Activated T-helper 2 cell treated with anti-CD3 and anti-CD28 coated beads, Interferon-gamma antibody, Interleukin-2, Interleukin-4, amounts not matched to agents 10 μg/mL and 5 μg/mL and 100 μg/mL, durations not matched to agents 14 hours and 24 hours and 36 hours (primary cell): ENCODE results near the gene TCF12. TPM values are rescaled to one million over a fixed set of nuclear protein-coding genes. Genes with fewer than 3 reads are reported as not detected.

Experiments
- DNase-seq: peaks from one replicate; pipeline ENCODE4 v3.0.0; 2021; ENCODE audit warnings: low spot score
- H3K27ac Mint-ChIP-seq: one replicate; pipeline ENCODE4 v1.8.0; 2021; ENCODE audit warnings: mixed read lengths
- H3K27me3 Mint-ChIP-seq: one replicate; pipeline ENCODE4 v1.8.0; 2021; ENCODE audit warnings: low read depth, mixed read lengths
- H3K36me3 Mint-ChIP-seq: one replicate; pipeline ENCODE4 v1.8.0; 2021; ENCODE audit warnings: low read depth, mixed read lengths
- H3K4me1 Mint-ChIP-seq: one replicate; pipeline ENCODE4 v1.8.0; 2021; ENCODE audit warnings: low read depth, mixed read lengths
- H3K4me3 Mint-ChIP-seq: one replicate; pipeline ENCODE4 v1.8.0; 2021; ENCODE audit warnings: low read depth, mild to moderate bottlenecking, moderate library complexity, mixed read lengths
- H3K9me3 Mint-ChIP-seq: one replicate; pipeline ENCODE4 v1.8.0; 2021; ENCODE audit warnings: mixed read lengths
- intact Hi-C: fragments of 100-400 bp; cut with micrococcal nuclease; formaldehyde crosslinking; loops from one replicate; pipeline ENCODE4 v1.15.1; 2023
- total RNA-seq: library from RNA; stranded (reverse); gene quantifications from 2 replicates; pipeline ENCODE4 v1.2.3, GENCODE V29; 2022

TCF12 gene
- total RNA-seq, 1 donor from 2014 or later = 70.7 TPM

DNA sequence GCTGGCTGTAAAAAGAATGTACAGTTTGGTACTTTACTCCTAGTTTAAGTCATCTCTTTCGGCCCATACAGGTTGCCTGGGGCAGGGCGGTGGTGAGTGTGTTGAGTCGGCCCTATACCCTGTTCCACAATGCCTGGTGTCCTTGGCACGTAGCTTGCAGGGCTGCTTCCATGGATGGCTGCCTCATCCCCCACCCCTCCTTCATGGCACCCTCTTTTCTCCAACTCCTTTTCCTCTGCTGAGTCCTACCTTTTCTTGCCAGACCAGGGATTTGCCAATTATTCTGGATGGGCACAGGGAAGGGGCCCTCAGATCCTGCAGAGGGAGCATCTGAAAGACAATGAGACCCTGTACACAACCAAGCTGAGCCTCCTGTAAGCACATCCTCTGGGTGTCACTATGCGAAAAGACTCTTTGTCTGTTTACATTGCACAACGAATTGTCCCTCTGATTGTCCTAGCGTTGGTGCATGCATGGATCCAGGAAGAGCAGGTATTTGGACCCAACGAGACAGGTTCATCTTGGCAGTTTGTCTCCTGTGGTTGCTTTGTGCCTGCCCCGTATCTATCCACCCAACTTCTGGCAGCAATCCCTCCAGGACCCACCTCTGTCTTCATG is 384.3 kb downstream of the TCF12 start:
- Mint-ChIP-seq H3K36me3 (no peaks in the 10 kb centered on the region), H3K27me3 (peaks cover 6% of the 10 kb centered on the region), H3K4me3 (no peak overlapping the region), H3K9me3 (no peaks in the 10 kb centered on the region), H3K4me1 (no peaks in the 10 kb centered on the region), H3K27ac (no peak overlapping the region)
- intact Hi-C loops = loop anchor here (10.0 kb wide), 1 partner anchor 388 kb away; the partner anchor contains the start of gene TCF12
- no peak for DNase-seq

DNA sequence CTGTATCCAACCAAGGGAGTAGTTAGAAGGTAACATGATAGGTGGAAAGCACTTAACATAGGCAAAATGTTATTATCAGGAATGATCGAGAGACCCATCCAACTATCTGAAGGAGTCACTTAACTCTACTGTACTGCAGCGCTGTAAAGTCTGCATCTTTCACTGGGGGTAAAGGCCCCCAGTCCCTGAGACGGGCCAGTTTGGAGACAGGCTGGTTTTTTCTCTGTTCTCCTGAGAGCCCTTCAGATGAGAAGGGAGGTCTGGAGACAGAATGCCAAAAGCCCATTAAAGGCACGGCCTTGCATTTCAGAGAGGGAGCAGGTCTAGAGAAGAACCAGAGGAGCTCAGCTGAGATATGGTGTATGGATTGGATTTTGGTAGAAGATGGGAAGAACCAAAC is 386.6 kb downstream of the TCF12 start:
- no peak for DNase-seq
- peaks cover 6% of the 10 kb centered on the region for H3K27me3 Mint-ChIP-seq
- H3K9me3 Mint-ChIP-seq = no peaks in the 10 kb centered on the region
- peak overlapping the region; percentile 46 for H3K4me3 Mint-ChIP-seq
- H3K36me3 Mint-ChIP-seq = no peaks in the 10 kb centered on the region
- H3K4me1 Mint-ChIP-seq = no peaks in the 10 kb centered on the region
- H3K27ac Mint-ChIP-seq = no peak overlapping the region
- intact Hi-C loops = loop anchor here (10.0 kb wide), 1 partner anchor 390 kb away; the partner anchor contains the start of gene TCF12

DNA sequence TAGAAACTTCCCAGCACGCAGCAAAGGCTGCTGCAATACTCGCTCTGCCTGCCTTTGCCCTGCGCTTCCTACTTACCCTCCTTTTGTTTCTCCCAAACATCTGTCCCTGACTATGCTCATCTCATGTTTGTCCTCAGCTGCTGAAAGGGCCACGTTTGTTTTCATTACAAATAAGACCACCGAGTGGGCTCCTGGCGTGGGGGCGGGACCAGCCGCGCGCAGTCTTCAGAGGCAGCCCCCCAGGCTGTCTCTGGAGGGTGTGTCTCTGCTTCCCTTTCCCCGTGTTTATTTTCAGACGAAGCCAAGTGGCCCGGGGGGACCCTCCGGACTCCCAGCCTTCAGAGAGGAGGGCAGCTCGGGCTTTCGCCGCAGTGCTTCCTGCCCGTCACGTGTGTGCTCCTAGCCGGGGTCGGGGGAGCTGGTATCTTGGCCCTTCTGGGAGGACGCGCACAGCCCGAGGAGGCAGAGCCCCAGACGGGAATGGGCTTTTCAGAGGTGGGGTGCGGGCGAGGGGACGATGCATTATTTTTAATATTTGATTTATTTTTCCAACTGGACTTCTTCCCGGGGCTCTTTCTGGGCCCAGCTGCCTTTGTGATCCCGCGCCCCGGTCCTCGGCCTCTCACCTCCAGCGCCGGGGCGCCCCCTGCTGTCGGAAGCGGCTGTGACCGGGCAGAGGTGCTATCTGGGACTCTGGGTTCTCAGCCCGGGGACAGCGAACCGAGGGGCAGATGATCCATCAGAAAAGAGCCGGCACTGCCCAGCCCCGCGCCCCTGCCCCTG is 387.9 kb downstream of the TCF12 start:
- peak; percentile 68 for DNase-seq
- H3K27ac Mint-ChIP-seq = no peak overlapping the region
- H3K36me3 Mint-ChIP-seq = no peaks in the 10 kb centered on the region
- intact Hi-C loops = loop anchor here (1.0 to 10.0 kb wide), 5 partner anchors 160 to 815 kb away; partner anchors contain the start of gene TCF12
- H3K9me3 Mint-ChIP-seq = no peaks in the 10 kb centered on the region
- peaks cover 6% of the 10 kb centered on the region for H3K27me3 Mint-ChIP-seq
- peak overlapping the region; percentile 51 for H3K4me3 Mint-ChIP-seq
- H3K4me1 Mint-ChIP-seq = no peaks in the 10 kb centered on the region

DNA sequence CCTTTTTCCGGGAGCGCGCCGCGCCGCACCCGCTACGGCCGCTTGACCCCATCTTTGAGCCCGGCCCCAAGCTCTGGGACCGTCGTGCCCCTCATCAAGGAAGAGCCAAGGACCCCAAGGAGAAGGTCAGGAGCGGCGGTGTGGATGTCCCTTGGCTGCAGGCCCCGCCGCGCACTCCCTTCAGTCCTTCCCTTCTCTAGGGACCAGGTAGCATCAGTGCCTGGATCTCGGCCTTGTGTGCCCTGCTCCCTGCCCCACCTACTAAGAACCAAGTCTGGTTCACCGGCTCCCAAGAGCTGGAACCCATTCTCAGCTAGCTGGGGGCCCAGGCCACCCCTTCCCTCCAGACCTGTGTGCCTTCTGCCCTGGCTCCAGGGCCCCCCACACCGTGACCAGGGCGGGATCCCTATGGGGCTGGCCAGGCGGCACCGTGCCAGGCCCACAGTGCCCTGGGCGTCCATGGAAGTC is 388.5 kb downstream of the TCF12 start:
- no peaks in the 10 kb centered on the region for H3K9me3 Mint-ChIP-seq
- H3K4me3 Mint-ChIP-seq = no peak overlapping the region
- DNase-seq = no peak
- no peaks in the 10 kb centered on the region for H3K4me1 Mint-ChIP-seq
- H3K27me3 Mint-ChIP-seq = peaks cover 6% of the 10 kb centered on the region
- intact Hi-C loops = loop anchor here (1.0 to 10.0 kb wide), 5 partner anchors 161 to 816 kb away; partner anchors contain the start of gene TCF12
- no peaks in the 10 kb centered on the region for H3K36me3 Mint-ChIP-seq
- no peak overlapping the region for H3K27ac Mint-ChIP-seq

DNA sequence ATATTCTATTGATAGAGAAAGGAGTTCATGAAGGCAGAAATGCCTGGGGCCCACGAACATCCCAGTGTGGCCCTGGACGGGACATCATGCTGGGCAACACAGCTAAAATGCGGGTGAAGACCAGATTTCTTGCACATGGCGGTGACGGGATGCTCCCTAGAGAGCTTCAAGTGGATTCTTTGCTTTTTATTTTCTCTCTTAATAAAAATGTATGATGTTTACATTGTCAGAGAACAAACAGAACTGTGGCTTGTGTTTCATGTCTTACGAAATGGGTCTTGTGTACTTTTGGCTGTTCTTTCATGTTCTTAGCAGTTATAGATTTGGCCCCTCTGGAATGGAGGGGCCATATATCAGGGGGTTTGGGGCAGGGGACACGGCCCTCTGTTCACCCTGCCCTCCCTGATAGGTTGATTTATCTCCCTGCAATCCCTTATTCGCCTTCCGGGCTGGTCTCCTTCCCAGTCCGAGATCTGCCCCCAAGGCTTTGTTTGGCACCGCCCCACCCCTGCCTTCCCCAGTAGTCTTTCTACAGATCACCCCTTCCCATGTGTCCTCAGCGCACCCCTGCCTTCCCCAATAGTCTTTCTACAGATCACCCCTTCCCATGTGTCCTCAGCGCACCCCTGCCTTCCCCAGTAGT is 389.2 kb downstream of the TCF12 start:
- Mint-ChIP-seq H3K36me3 (no peaks in the 10 kb centered on the region), H3K27ac (no peak overlapping the region)

DNA sequence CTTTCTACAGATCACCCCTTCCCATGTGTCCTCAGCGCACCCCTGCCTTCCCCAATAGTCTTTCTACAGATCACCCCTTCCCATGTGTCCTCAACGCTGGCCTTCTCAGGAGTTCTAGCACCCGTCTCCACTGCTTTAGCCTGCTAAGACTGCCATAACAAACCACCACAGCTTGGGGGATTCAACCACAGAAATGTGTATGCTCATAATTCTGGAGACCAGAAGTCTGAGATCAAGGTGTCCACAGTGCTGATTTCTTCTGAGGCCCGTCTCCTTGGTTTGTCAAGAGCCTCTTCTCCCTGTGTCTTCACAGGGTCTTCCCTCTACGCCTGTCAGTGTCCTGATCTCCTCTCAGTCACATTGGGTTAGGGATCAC is 389.7 kb downstream of the TCF12 start:
- Mint-ChIP-seq H3K27me3 (peaks cover 6% of the 10 kb centered on the region), H3K27ac (no peak overlapping the region), H3K4me3 (no peak overlapping the region), H3K9me3 (no peaks in the 10 kb centered on the region), H3K36me3 (no peaks in the 10 kb centered on the region), H3K4me1 (no peaks in the 10 kb centered on the region)
- DNase-seq = no peak
- intact Hi-C loops = loop anchor here (10.0 kb wide), 1 partner anchor 393 kb away; the partner anchor contains the start of gene TCF12

More for the DNA sequence above, 389.2 kb downstream of the TCF12 start:
- no peaks in the 10 kb centered on the region for H3K4me1 Mint-ChIP-seq
- H3K27me3 Mint-ChIP-seq = peaks cover 6% of the 10 kb centered on the region
- H3K9me3 Mint-ChIP-seq = no peaks in the 10 kb centered on the region
- no peak overlapping the region for H3K4me3 Mint-ChIP-seq
- intact Hi-C loops = loop anchor here (10.0 kb wide), 1 partner anchor 393 kb away; the partner anchor contains the start of gene TCF12
- no peak for DNase-seq

DNA sequence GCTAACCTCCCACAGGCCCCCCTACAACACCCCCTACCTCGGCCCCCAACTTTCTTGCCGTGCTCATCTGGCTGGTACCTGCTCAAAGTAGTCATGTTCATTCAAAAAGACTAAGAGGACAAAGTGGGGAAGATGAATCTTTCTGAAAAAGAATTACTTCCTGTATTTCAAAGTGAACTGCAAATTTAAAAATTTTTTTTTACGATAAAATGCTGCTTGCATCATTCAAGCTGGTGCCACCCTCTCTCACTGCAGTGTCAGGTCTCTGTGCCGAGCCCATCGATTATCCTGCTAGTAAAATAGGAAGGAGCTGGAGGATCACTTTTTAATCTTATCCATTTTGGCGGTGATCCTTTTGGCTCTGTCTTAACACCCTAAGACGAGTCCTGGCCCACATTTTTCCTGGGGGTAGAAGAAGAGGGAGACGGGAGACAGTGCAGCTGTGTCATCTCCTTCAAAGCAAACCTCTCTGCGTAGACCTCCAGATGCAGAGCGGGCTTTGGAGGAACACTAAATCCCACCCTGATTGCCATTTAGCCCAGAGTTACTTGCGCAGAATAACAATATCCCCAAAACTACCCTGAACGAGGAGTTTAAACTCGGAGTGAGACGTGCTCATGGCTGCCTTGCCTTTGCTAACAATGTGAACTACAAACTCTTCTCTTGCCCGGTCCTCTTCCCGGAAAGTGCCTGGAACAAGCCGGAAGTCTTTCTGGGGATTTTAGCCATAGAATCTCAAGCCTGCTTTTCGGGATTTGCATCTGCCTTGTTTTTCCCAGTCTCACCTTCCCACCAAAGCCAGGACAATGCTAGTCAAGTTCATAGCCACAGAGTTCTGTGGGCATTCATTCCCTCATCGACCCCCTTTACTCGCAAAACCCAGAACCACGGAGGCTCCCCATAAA is 391.7 kb downstream of the TCF12 start:
- intact Hi-C loops = loop anchor here (10.0 kb wide), 1 partner anchor 395 kb away; the partner anchor contains the start of gene TCF12
- DNase-seq = no peak
- Mint-ChIP-seq H3K27me3 (peaks cover 2% of the 10 kb centered on the region), H3K4me1 (no peaks in the 10 kb centered on the region), H3K27ac (no peak overlapping the region), H3K9me3 (no peaks in the 10 kb centered on the region), H3K4me3 (no peak overlapping the region), H3K36me3 (no peaks in the 10 kb centered on the region)

DNA sequence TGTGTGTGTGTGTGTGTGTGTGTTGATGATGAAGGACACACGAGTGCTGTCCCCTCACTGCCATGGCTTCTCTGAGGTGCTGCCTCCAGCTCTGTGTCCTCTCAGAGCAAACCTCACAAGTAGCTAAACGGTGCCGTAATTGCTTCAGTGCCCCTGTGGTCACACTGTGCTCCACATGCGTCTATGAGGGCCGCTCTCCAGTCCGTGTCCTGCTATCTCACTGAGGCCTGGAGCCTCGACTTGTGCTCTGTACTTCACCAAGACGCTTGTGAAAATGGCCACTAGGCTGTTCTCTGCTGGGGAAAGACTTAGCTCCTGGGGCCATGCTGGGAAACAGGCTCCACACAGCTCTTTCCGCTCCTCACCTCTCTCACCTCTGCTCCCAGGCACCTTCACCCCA is 392.4 kb downstream of the TCF12 start:
- intact Hi-C loops = no loop called here
- no peaks in the 10 kb centered on the region for H3K9me3 Mint-ChIP-seq
- H3K27me3 Mint-ChIP-seq = peaks cover 1% of the 10 kb centered on the region
- H3K27ac Mint-ChIP-seq = no peak overlapping the region
- H3K4me3 Mint-ChIP-seq = no peak overlapping the region
- H3K4me1 Mint-ChIP-seq = no peaks in the 10 kb centered on the region
- no peak for DNase-seq
- H3K36me3 Mint-ChIP-seq = no peaks in the 10 kb centered on the region

DNA sequence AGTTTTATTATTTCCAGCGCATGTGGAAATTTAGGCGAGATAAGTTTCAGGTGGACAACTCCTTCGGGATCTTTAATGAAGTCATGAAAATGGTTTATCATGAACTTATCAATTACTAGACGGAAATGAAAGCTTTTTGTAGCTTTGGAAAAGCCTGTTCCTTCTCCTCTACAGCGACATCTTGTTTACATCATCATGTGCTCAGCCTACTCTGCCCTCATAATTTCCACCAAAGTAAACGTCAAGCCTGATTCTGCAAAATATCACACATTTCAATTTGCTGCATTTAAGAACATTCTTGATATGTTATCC is 393.5 kb downstream of the TCF12 start:
- Mint-ChIP-seq H3K9me3 (no peaks in the 10 kb centered on the region), H3K27ac (no peak overlapping the region), H3K4me3 (no peak overlapping the region), H3K27me3 (no peaks in the 10 kb centered on the region), H3K36me3 (no peaks in the 10 kb centered on the region), H3K4me1 (no peaks in the 10 kb centered on the region)
- no peak for DNase-seq
- intact Hi-C loops = no loop called here

DNA sequence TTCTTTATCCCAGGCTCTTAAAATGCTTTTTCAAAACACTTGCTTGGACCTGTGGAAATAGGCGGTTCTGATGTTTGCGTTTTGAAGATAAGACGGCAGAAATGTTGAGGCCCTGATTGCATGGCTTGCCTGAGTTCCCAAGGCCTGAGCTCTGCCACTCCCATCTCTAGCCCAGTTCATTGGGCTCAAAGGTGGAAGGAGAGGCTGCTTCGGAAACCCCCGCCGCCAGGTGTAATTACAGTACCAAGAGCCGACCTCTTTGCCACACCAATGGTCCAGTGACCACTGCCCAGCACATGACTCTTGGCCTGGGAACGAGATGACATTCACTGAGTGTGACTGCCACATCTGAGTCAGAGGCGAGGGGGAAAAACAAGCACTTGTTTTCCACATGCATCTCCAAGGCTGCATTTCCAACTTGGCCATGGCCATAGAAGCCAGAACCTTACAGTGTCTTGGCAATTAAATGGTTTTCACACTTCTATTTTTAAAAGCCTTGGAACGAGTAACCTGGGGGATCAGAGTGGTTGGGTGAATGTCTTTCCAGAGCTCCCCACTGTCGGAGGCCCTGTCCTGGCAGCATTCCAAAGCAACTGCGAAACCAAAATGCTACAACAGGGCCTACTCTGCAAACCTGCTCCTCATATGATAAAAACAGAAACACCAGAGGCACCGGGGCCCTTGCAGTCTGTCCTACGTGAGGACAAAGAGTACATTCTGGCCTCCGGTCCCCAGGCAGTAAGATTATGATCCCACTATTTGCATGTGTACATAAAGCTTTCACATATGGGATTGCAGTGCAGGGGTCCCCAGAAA is 394.1 kb downstream of the TCF12 start:
- intact Hi-C loops = no loop called here
- Mint-ChIP-seq H3K36me3 (no peaks in the 10 kb centered on the region), H3K9me3 (no peaks in the 10 kb centered on the region), H3K27ac (no peak overlapping the region), H3K4me1 (no peaks in the 10 kb centered on the region), H3K4me3 (no peak overlapping the region), H3K27me3 (no peaks in the 10 kb centered on the region)
- no peak for DNase-seq

DNA sequence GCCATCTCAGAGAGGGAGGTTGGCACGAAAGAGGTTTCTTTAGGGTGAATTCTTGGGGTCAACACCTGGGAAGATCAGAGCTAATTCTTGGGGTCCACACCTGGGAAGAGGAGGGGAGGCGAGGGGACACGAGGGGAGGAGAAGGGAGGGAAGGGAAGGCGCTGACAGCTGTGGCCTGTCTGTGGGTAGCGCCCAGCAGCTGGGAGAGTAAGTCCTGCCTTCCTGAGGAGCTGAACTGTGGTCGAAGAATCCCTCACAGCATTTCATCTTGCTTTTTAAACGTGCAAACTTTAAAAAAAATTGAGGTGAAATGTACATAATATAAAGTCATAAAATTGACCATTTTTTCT is 394.7 kb downstream of the TCF12 start:
- H3K4me1 Mint-ChIP-seq = no peaks in the 10 kb centered on the region
- H3K27ac Mint-ChIP-seq = no peak overlapping the region
- no peak overlapping the region for H3K4me3 Mint-ChIP-seq
- H3K36me3 Mint-ChIP-seq = no peaks in the 10 kb centered on the region
- intact Hi-C loops = no loop called here
- no peaks in the 10 kb centered on the region for H3K27me3 Mint-ChIP-seq
- DNase-seq = no peak
- H3K9me3 Mint-ChIP-seq = no peaks in the 10 kb centered on the region

DNA sequence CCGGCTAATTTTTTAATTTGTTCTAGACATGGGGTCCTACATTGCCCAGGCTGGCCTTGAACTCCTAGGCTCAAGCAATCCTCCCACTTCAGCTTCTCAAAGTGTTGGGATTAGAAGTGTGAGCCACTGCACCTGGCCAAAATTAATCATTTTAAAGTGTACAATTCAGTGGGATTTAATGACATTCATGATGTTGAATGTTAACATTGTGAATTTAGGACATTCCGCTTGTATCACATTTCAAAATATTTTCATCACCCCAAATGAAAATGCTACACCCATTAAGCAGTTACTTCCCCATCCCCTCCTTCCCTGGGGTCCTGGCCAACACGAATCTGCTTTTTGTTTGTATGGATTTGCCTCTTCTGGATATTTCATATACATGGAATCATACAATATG is 395.8 kb downstream of the TCF12 start:
- intact Hi-C loops = no loop called here
- H3K4me3 Mint-ChIP-seq = no peak overlapping the region
- no peaks in the 10 kb centered on the region for H3K9me3 Mint-ChIP-seq
- no peaks in the 10 kb centered on the region for H3K4me1 Mint-ChIP-seq
- H3K36me3 Mint-ChIP-seq = no peaks in the 10 kb centered on the region
- H3K27me3 Mint-ChIP-seq = no peaks in the 10 kb centered on the region
- no peak for DNase-seq
- H3K27ac Mint-ChIP-seq = no peak overlapping the region
